Loucy (cell line): ENCODE data around the gene SDHAF4.

Experiments
- H2AFZ ChIP-seq: fragments of 200-600 bp; sonication (generic); 2 replicates; pipeline ENCODE4 v1.6.0; 2016; ENCODE audit warnings: antibody characterized with exemption, mild to moderate bottlenecking, low read length, moderate library complexity
- H3F3A ChIP-seq: fragments of 200-600 bp; 2 replicates; pipeline ENCODE4 v1.6.0; 2016; ENCODE audit warnings: antibody characterized with exemption, low read depth, mild to moderate bottlenecking
- H3K27me3 ChIP-seq: fragments of 200-600 bp; sonication (generic); 2 replicates; pipeline ENCODE4 v1.6.1; 2014; ENCODE audit warnings: low read length, mild to moderate bottlenecking; ENCODE audit not compliant: insufficient read depth, poor library complexity, severe bottlenecking
- H3K36me3 ChIP-seq: fragments of 200-600 bp; sonication (generic); 2 replicates; pipeline ENCODE4 v1.6.1; 2016; ENCODE audit warnings: low read length; ENCODE audit not compliant: insufficient read depth
- H3K4me1 ChIP-seq: fragments of 200-600 bp; sonication (generic); 2 replicates; pipeline ENCODE4 v1.5.1; 2014; ENCODE audit warnings: low read length, mild to moderate bottlenecking; ENCODE audit not compliant: insufficient read depth, poor library complexity, severe bottlenecking
- H3K4me2 ChIP-seq: fragments of 200-600 bp; sonication (generic); 2 replicates; pipeline ENCODE4 v1.6.0; 2014; ENCODE audit warnings: antibody characterized with exemption, low read length, low read depth, mild to moderate bottlenecking; ENCODE audit not compliant: poor library complexity, severe bottlenecking
- H3K4me3 ChIP-seq: fragments of 200-600 bp; sonication (generic); 2 replicates; pipeline ENCODE4 v1.5.1; 2014; ENCODE audit warnings: low read length, mild to moderate bottlenecking, mixed read lengths; ENCODE audit not compliant: poor library complexity, severe bottlenecking
- H3K79me2 ChIP-seq: fragments of 200-600 bp; sonication (generic); 2 replicates; pipeline ENCODE4 v1.6.1; 2014; ENCODE audit warnings: low read length; ENCODE audit not compliant: insufficient read depth
- H3K9ac ChIP-seq: fragments of 200-600 bp; sonication (generic); 2 replicates; pipeline ENCODE4 v1.6.0; 2014; ENCODE audit warnings: mild to moderate bottlenecking, low read depth, low read length, moderate library complexity; ENCODE audit not compliant: poor library complexity, severe bottlenecking
- H3K9me2 ChIP-seq: fragments of 200-600 bp; sonication (generic); replicated peaks from 2 replicates; pipeline ENCODE4 v1.6.1; 2016; ENCODE audit warnings: low read depth, low read length, mixed read lengths
- H3K9me3 ChIP-seq: fragments of 200-600 bp; sonication (generic); 2 replicates; pipeline ENCODE4 v1.6.1; 2014; ENCODE audit warnings: mild to moderate bottlenecking, antibody characterized with exemption, low read length, low read depth; ENCODE audit not compliant: insufficient read depth
- H4K20me1 ChIP-seq: fragments of 200-600 bp; sonication (generic); 2 replicates; pipeline ENCODE4 v1.6.0; 2014; ENCODE audit warnings: antibody characterized with exemption, low read length, mild to moderate bottlenecking; ENCODE audit not compliant: insufficient read depth, poor library complexity, severe bottlenecking
- CTCF ChIP-seq: fragments of 200-600 bp; sonication (generic); conservative IDR thresholded peaks from 2 replicates; pipeline ENCODE4 v1.5.1; 2014; ENCODE audit warnings: mild to moderate bottlenecking, antibody characterized with exemption, low read length
- EZH2phosphoT487 ChIP-seq: fragments of 200-600 bp; IDR thresholded peaks from 2 replicates; pipeline ENCODE4 v1.6.1; 2018; ENCODE audit warnings: antibody characterized with exemption, mild to moderate bottlenecking, moderate library complexity, borderline replicate concordance

Gene SDHAF4

GRCh38 chr6:70616728-70617260, 50.1 kb downstream of the SDHAF4 start:
- no peaks in the 10 kb centered on the region for H4K20me1 ChIP-seq
- H3K9me3 ChIP-seq = no peaks in the 10 kb centered on the region
- no peaks in the 10 kb centered on the region for H3K79me2 ChIP-seq
- no peaks in the 10 kb centered on the region for H3K27me3 ChIP-seq
- H3K4me1 ChIP-seq = no peaks in the 10 kb centered on the region
- H3K9ac ChIP-seq = no peak overlapping the region
- TF ChIP-seq CTCF (no peak), EZH2phosphoT487 (no peak)
- no peak overlapping the region for H3K4me2 ChIP-seq
- no peaks in the 10 kb centered on the region for H3K9me2 ChIP-seq
- H3K36me3 ChIP-seq = no peaks in the 10 kb centered on the region
- H3K4me3 ChIP-seq = no peak overlapping the region
- H3F3A ChIP-seq = no peaks in the 10 kb centered on the region
- no peak overlapping the region for H2AFZ ChIP-seq

- no peaks in the 10 kb centered on the region for H3K9me2 ChIP-seq
- H3K36me3 ChIP-seq = no peaks in the 10 kb centered on the region
- H2AFZ ChIP-seq = no peak overlapping the region
- no peak overlapping the region for H3K4me3 ChIP-seq
- no peaks in the 10 kb centered on the region for H3K4me1 ChIP-seq
- no peaks in the 10 kb centered on the region for H3F3A ChIP-seq
- H3K79me2 ChIP-seq = no peaks in the 10 kb centered on the region
- H4K20me1 ChIP-seq = no peaks in the 10 kb centered on the region
- H3K9me3 ChIP-seq = no peaks in the 10 kb centered on the region
- no peak overlapping the region for H3K9ac ChIP-seq
- no peaks in the 10 kb centered on the region for H3K27me3 ChIP-seq
- H3K4me2 ChIP-seq = no peak overlapping the region
- TF ChIP-seq EZH2phosphoT487 (no peak), CTCF (no peak)
These were observed 54.0 kb downstream of the SDHAF4 start for GRCh38 chr6:70620746-70621145.

GRCh38 chr6:70622461-70622860, 55.7 kb downstream of the SDHAF4 start:
- Histone ChIP-seq H3K9ac (no peak overlapping the region), H3K9me2 (no peaks in the 10 kb centered on the region), H3K4me1 (no peaks in the 10 kb centered on the region), H3F3A (no peaks in the 10 kb centered on the region), H2AFZ (no peak overlapping the region), H3K9me3 (no peaks in the 10 kb centered on the region), H4K20me1 (no peaks in the 10 kb centered on the region), H3K4me2 (no peak overlapping the region), H3K27me3 (no peaks in the 10 kb centered on the region), H3K79me2 (no peaks in the 10 kb centered on the region), H3K36me3 (no peaks in the 10 kb centered on the region), H3K4me3 (no peak overlapping the region)
- TF ChIP-seq EZH2phosphoT487 (no peak), CTCF (no peak)
